Ishikawa (cell line): ENCODE data around the gene SFMBT1.

ENCODE experiments used
- CEBPB ChIP-seq: IDR thresholded peaks from 2 replicates; pipeline ENCODE4 v1.6.1; 2012
- CREB1 ChIP-seq: IDR thresholded peaks from 2 replicates; pipeline ENCODE4 v1.6.1; 2012; ENCODE audit warnings: low read depth
- EGR1 ChIP-seq: IDR thresholded peaks from 2 replicates; pipeline ENCODE4 v1.6.1; 2012
- EP300 ChIP-seq: IDR thresholded peaks from 2 replicates; pipeline ENCODE4 v1.6.1; 2012; ENCODE audit warnings: borderline replicate concordance
- FOXM1 ChIP-seq: IDR thresholded peaks from 2 replicates; pipeline ENCODE4 v1.6.1; 2012; ENCODE audit warnings: low read depth, borderline replicate concordance
- NFIC ChIP-seq: IDR thresholded peaks from 2 replicates; pipeline ENCODE4 v1.6.1; 2012
- RAD21 ChIP-seq: IDR thresholded peaks from 2 replicates; pipeline ENCODE4 v1.6.1; 2012; ENCODE audit warnings: low read depth
- TAF1 ChIP-seq: IDR thresholded peaks from 2 replicates; pipeline ENCODE4 v1.6.1; 2012; ENCODE audit warnings: low read depth, mild to moderate bottlenecking
- TCF12 ChIP-seq: IDR thresholded peaks from 2 replicates; pipeline ENCODE4 v1.6.1; 2012; ENCODE audit warnings: low read depth
- TEAD4 ChIP-seq: IDR thresholded peaks from 2 replicates; pipeline ENCODE4 v1.6.1; 2012
- YY1 ChIP-seq: IDR thresholded peaks from 2 replicates; pipeline ENCODE4 v1.6.1; 2012; ENCODE audit warnings: low read depth
- ZBTB7A ChIP-seq: IDR thresholded peaks from 2 replicates; pipeline ENCODE4 v1.6.1; 2012; ENCODE audit warnings: low read depth
- TF ChIP-seq, protein P1 (sequence below): IDR thresholded peaks from 2 replicates; pipeline ENCODE4 v1.6.1; 2012; ENCODE audit warnings: low read depth, mild to moderate bottlenecking
- TF ChIP-seq, protein P2 (sequence below): IDR thresholded peaks from 2 replicates; pipeline ENCODE4 v1.6.1; 2012
- TF ChIP-seq, protein P3 (sequence below): IDR thresholded peaks from 2 replicates; pipeline ENCODE4 v1.6.1; 2012

SFMBT1 gene

GRCh38 chr3:53011324-53011723 is 34.5 kb downstream of the SFMBT1 start:
- TF ChIP-seq EGR1 (no peak), TAF1 (no peak), ZBTB7A (no peak), RAD21 (no peak), EP300 (no peak), CEBPB (no peak), CREB1 (no peak), NFIC (no peak), TCF12 (no peak), YY1 (no peak), FOXM1 (no peak), TEAD4 (no peak)
- TF ChIP-seq, protein P1, sequence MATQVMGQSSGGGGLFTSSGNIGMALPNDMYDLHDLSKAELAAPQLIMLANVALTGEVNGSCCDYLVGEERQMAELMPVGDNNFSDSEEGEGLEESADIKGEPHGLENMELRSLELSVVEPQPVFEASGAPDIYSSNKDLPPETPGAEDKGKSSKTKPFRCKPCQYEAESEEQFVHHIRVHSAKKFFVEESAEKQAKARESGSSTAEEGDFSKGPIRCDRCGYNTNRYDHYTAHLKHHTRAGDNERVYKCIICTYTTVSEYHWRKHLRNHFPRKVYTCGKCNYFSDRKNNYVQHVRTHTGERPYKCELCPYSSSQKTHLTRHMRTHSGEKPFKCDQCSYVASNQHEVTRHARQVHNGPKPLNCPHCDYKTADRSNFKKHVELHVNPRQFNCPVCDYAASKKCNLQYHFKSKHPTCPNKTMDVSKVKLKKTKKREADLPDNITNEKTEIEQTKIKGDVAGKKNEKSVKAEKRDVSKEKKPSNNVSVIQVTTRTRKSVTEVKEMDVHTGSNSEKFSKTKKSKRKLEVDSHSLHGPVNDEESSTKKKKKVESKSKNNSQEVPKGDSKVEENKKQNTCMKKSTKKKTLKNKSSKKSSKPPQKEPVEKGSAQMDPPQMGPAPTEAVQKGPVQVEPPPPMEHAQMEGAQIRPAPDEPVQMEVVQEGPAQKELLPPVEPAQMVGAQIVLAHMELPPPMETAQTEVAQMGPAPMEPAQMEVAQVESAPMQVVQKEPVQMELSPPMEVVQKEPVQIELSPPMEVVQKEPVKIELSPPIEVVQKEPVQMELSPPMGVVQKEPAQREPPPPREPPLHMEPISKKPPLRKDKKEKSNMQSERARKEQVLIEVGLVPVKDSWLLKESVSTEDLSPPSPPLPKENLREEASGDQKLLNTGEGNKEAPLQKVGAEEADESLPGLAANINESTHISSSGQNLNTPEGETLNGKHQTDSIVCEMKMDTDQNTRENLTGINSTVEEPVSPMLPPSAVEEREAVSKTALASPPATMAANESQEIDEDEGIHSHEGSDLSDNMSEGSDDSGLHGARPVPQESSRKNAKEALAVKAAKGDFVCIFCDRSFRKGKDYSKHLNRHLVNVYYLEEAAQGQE = no peak
- TF ChIP-seq, protein P2, sequence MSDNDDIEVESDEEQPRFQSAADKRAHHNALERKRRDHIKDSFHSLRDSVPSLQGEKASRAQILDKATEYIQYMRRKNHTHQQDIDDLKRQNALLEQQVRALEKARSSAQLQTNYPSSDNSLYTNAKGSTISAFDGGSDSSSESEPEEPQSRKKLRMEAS = no peak
- TF ChIP-seq, protein P3, sequence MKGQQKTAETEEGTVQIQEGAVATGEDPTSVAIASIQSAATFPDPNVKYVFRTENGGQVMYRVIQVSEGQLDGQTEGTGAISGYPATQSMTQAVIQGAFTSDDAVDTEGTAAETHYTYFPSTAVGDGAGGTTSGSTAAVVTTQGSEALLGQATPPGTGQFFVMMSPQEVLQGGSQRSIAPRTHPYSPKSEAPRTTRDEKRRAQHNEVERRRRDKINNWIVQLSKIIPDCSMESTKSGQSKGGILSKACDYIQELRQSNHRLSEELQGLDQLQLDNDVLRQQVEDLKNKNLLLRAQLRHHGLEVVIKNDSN = no peak

GRCh38 chr3:53009826-53010539 is 35.9 kb downstream of the SFMBT1 start:
- TF ChIP-seq CEBPB = no peak
- no peak for TF ChIP-seq YY1
- TF ChIP-seq RAD21 = no peak
- TF ChIP-seq EGR1 = no peak
- no peak for TF ChIP-seq FOXM1
- no peak for TF ChIP-seq CREB1
- TF ChIP-seq, protein P2 = no peak
- TF ChIP-seq TEAD4 = no peak
- TF ChIP-seq TCF12 = no peak
- TF ChIP-seq, protein P1 = no peak
- no peak for TF ChIP-seq ZBTB7A
- TF ChIP-seq TAF1 = no peak
- TF ChIP-seq, protein P3 = no peak
- TF ChIP-seq NFIC = no peak
- no peak for TF ChIP-seq EP300

DNA sequence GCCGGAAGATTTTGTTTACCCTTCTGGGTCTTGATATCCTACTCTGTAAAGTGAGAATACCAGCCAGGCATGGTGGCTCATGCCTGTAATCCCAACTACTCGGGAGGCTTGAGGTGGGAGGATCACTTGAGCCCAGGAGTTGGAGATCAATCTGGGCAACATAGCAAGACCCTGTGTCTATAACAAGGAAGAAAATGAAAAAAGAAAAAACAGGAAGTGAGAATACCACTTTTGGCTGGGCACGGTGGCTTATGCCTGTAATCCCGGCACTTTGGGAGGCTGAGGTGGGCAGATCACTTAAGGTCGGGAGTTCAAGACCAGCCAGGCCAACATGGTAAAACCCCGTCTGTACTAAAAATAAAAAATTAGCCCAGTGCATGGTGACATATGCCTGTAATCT is 36.9 kb downstream of the SFMBT1 start:
- TF ChIP-seq RAD21 (no peak), TAF1 (no peak), FOXM1 (no peak), EGR1 (no peak), CREB1 (no peak), ZBTB7A (no peak)
- TF ChIP-seq, protein P3 = no peak
- TF ChIP-seq, protein P1 = no peak
- TF ChIP-seq, protein P2 = no peak
